Measurements from ENCODE around the gene MRGPRD.

The MRGPRD gene

GRCh38 chr11:68994161-68994893, 13.5 kb upstream of the MRGPRD start:
- Histone ChIP-seq H3K36me3 (ENCODE audit: control insufficient read depth in 2 of 2, insufficient read depth in 2 of 2, low read length in 2 of 2) (no peaks in the 10 kb centered on the region), H3K9me3 (ENCODE audit: control insufficient read depth in 2 of 2, low read length in 2 of 2) (no peaks in the 10 kb centered on the region), H3K9ac (ENCODE audit: low read depth in 1 of 2, low read length in 2 of 2) (no peak overlapping the region), H3K27ac (ENCODE audit: low read depth in 2 of 2, low read length in 2 of 2) (no peak overlapping the region), H3K27me3 (ENCODE audit: control insufficient read depth in 2 of 2, insufficient read depth in 2 of 2, low read length in 2 of 2) (peaks cover 3 to 19% of the 10 kb centered on the region in 2 donors), H3K4me3 (ENCODE audit: low read length in 2 of 2) (no peak overlapping the region), H3K4me1 (ENCODE audit: control insufficient read depth in 2 of 2, insufficient read depth in 2 of 2, low read length in 2 of 2) (no peaks in the 10 kb centered on the region)

GRCh38 chr11:68993546-68993945, 12.8 kb upstream of the MRGPRD start:
- Histone ChIP-seq H3K27me3 (ENCODE audit: control insufficient read depth in 2 of 2, insufficient read depth in 2 of 2, low read length in 2 of 2) (peaks cover 3 to 19% of the 10 kb centered on the region in 2 donors), H3K4me3 (ENCODE audit: low read length in 2 of 2) (no peak overlapping the region), H3K9ac (ENCODE audit: low read depth in 1 of 2, low read length in 2 of 2) (no peak overlapping the region), H3K36me3 (ENCODE audit: control insufficient read depth in 2 of 2, insufficient read depth in 2 of 2, low read length in 2 of 2) (no peaks in the 10 kb centered on the region), H3K9me3 (ENCODE audit: control insufficient read depth in 2 of 2, low read length in 2 of 2) (no peaks in the 10 kb centered on the region), H3K4me1 (ENCODE audit: control insufficient read depth in 2 of 2, insufficient read depth in 2 of 2, low read length in 2 of 2) (no peaks in the 10 kb centered on the region), H3K27ac (ENCODE audit: low read depth in 2 of 2, low read length in 2 of 2) (no peak overlapping the region)

DNA sequence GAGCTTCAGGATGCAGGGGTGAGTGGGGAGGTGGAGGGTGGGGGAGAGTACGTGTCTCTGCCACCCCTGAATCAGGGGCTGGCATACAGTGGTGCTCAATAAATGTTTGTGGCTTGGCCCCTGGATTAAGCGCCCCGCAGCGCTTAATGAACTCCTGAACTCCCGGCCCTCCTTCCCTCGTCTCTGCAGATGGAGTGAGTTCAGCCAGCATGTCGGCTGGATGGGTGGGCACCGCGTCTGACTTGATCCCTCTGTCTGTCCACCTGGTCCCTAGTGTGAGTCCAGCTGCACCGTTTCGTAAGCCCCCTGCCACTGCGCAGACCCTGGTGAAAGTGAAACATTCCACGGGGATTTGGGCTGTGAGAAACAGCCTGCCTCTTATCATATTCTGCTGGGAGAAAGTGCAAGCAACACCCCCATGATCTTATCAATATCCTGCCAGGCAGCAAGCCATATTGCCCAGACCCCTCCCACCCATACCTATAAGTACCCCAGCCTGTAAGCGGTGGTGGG, 12.0 kb upstream of the MRGPRD start:
- H3K4me1 ChIP-seq (ENCODE audit: control insufficient read depth in 2 of 2, insufficient read depth in 2 of 2, low read length in 2 of 2), result no peaks in the 10 kb centered on the region
- H3K27ac ChIP-seq (ENCODE audit: low read depth in 2 of 2, low read length in 2 of 2), result no peak overlapping the region
- H3K27me3 ChIP-seq (ENCODE audit: control insufficient read depth in 2 of 2, insufficient read depth in 2 of 2, low read length in 2 of 2), result peaks cover 3 to 19% of the 10 kb centered on the region in 2 donors

DNA sequence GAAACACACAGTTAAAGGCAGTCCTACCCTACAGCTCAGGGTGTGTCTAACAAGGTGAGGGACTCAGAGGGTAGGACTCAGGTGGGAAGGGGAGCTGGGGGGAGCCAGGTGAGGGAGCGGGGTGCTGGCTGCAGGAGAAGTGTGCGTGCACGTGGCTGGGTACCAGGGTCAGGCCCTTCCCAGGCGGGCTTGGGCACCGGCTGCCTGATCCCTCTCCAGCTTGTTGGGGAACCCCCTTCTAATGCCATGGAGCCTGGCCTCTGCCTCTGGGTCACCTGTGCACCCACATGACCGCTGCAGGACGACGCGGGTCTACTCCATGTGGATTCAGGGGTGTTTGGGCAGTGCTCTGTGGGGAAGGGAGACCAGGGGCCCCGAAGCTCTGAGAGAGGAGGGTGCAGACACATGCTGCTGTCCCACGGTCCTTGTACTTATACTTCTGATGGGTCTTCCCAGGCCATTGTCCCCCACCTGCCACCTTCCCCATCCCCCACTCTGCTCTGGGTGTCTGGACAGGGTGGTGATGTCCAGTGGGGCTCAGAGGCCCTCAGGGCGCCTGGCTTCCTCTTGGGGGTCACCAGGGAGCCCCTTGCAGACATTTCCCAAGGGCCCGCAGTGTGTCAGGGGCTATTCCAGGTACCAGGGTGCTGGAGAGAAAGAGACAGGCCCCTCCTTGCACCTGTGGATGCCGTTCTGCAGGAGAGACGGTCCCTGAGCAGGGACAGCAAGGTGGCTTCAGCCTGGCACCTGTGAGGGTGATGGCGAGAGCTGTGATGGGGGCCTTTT, 10.4 kb upstream of the MRGPRD start:
- H3K9me3 ChIP-seq (ENCODE audit: control insufficient read depth in 2 of 2, low read length in 2 of 2), result no peaks in the 10 kb centered on the region
- H3K4me3 ChIP-seq (ENCODE audit: low read length in 2 of 2), result no peak overlapping the region
- peaks cover 3 to 19% of the 10 kb centered on the region in 2 donors for H3K27me3 ChIP-seq (ENCODE audit: control insufficient read depth in 2 of 2, insufficient read depth in 2 of 2, low read length in 2 of 2)
- no peaks in the 10 kb centered on the region for H3K36me3 ChIP-seq (ENCODE audit: control insufficient read depth in 2 of 2, insufficient read depth in 2 of 2, low read length in 2 of 2)
- no peaks in the 10 kb centered on the region for H3K4me1 ChIP-seq (ENCODE audit: control insufficient read depth in 2 of 2, insufficient read depth in 2 of 2, low read length in 2 of 2)
- no peak overlapping the region for H3K27ac ChIP-seq (ENCODE audit: low read depth in 2 of 2, low read length in 2 of 2)
- no peak overlapping the region for H3K9ac ChIP-seq (ENCODE audit: low read depth in 1 of 2, low read length in 2 of 2)

More for the DNA sequence above, 12.0 kb upstream of the MRGPRD start:
- H3K9me3 ChIP-seq (ENCODE audit: control insufficient read depth in 2 of 2, low read length in 2 of 2), result no peaks in the 10 kb centered on the region
- no peaks in the 10 kb centered on the region for H3K36me3 ChIP-seq (ENCODE audit: control insufficient read depth in 2 of 2, insufficient read depth in 2 of 2, low read length in 2 of 2)
- H3K4me3 ChIP-seq (ENCODE audit: low read length in 2 of 2), result no peak overlapping the region
- H3K9ac ChIP-seq (ENCODE audit: low read depth in 1 of 2, low read length in 2 of 2), result no peak overlapping the region

- no peak overlapping the region for H3K27ac ChIP-seq (ENCODE audit: low read depth in 2 of 2, low read length in 2 of 2)
- no peaks in the 10 kb centered on the region for H3K9me3 ChIP-seq (ENCODE audit: control insufficient read depth in 2 of 2, low read length in 2 of 2)
- H3K36me3 ChIP-seq (ENCODE audit: control insufficient read depth in 2 of 2, insufficient read depth in 2 of 2, low read length in 2 of 2), result no peaks in the 10 kb centered on the region
- H3K4me3 ChIP-seq (ENCODE audit: low read length in 2 of 2), result no peak overlapping the region
- no peaks in the 10 kb centered on the region for H3K4me1 ChIP-seq (ENCODE audit: control insufficient read depth in 2 of 2, insufficient read depth in 2 of 2, low read length in 2 of 2)
- H3K9ac ChIP-seq (ENCODE audit: low read depth in 1 of 2, low read length in 2 of 2), result no peak overlapping the region
- peaks cover 3 to 19% of the 10 kb centered on the region in 2 donors for H3K27me3 ChIP-seq (ENCODE audit: control insufficient read depth in 2 of 2, insufficient read depth in 2 of 2, low read length in 2 of 2)
Observed at GRCh38 chr11:68989936-68990606, 9.3 kb upstream of the MRGPRD start.

DNA sequence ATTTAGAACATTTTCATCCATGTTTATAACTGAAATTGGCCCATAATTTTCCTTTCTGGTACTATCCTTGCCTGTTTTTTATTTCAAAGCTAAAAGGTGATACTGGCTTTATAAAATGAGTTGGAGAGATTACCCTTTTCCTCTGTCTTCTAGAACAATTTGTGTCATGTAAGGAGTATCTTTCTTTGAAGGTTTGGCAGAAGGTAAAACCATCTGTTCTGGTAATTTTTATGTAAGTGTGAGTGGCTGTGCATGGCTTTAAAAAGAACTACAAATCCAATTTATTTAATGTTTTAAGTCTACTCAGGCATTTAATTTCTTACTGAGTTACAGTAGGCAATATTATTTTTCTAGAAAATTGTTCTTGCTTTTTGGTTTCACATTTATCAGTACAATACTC, 7.7 kb upstream of the MRGPRD start:
- no peaks in the 10 kb centered on the region for H3K36me3 ChIP-seq (ENCODE audit: control insufficient read depth in 2 of 2, insufficient read depth in 2 of 2, low read length in 2 of 2)
- no peaks in the 10 kb centered on the region for H3K4me1 ChIP-seq (ENCODE audit: control insufficient read depth in 2 of 2, insufficient read depth in 2 of 2, low read length in 2 of 2)
- H3K9me3 ChIP-seq (ENCODE audit: control insufficient read depth in 2 of 2, low read length in 2 of 2), result no peaks in the 10 kb centered on the region
- peaks cover 3 to 17% of the 10 kb centered on the region in 2 donors for H3K27me3 ChIP-seq (ENCODE audit: control insufficient read depth in 2 of 2, insufficient read depth in 2 of 2, low read length in 2 of 2)
- no peak overlapping the region for H3K27ac ChIP-seq (ENCODE audit: low read depth in 2 of 2, low read length in 2 of 2)
- no peak overlapping the region for H3K9ac ChIP-seq (ENCODE audit: low read depth in 1 of 2, low read length in 2 of 2)
- H3K4me3 ChIP-seq (ENCODE audit: low read length in 2 of 2), result no peak overlapping the region

GRCh38 chr11:68987211-68987610, 6.4 kb upstream of the MRGPRD start:
- Histone ChIP-seq H3K27me3 (ENCODE audit: control insufficient read depth in 2 of 2, insufficient read depth in 2 of 2, low read length in 2 of 2) (peaks cover under 1 to 7% of the 10 kb centered on the region in 2 donors), H3K4me3 (ENCODE audit: low read length in 2 of 2) (no peak overlapping the region), H3K27ac (ENCODE audit: low read depth in 2 of 2, low read length in 2 of 2) (no peak overlapping the region)

GRCh38 chr11:68983801-68984200, 3.0 kb upstream of the MRGPRD start:
- H3K4me1 ChIP-seq (ENCODE audit: control insufficient read depth in 2 of 2, insufficient read depth in 2 of 2, low read length in 2 of 2), result no peaks in the 10 kb centered on the region
- no peak overlapping the region for H3K27ac ChIP-seq (ENCODE audit: low read depth in 2 of 2, low read length in 2 of 2)
- H3K9me3 ChIP-seq (ENCODE audit: control insufficient read depth in 2 of 2, low read length in 2 of 2), result no peaks in the 10 kb centered on the region
- no peaks in the 10 kb centered on the region for H3K27me3 ChIP-seq (ENCODE audit: control insufficient read depth in 2 of 2, insufficient read depth in 2 of 2, low read length in 2 of 2)
- H3K9ac ChIP-seq (ENCODE audit: low read depth in 1 of 2, low read length in 2 of 2), result no peak overlapping the region
- no peaks in the 10 kb centered on the region for H3K36me3 ChIP-seq (ENCODE audit: control insufficient read depth in 2 of 2, insufficient read depth in 2 of 2, low read length in 2 of 2)
- no peak overlapping the region for H3K4me3 ChIP-seq (ENCODE audit: low read length in 2 of 2)

More at GRCh38 chr11:68987211-68987610, 6.4 kb upstream of the MRGPRD start:
- Histone ChIP-seq H3K36me3 (ENCODE audit: control insufficient read depth in 2 of 2, insufficient read depth in 2 of 2, low read length in 2 of 2) (no peaks in the 10 kb centered on the region), H3K9ac (ENCODE audit: low read depth in 1 of 2, low read length in 2 of 2) (no peak overlapping the region), H3K9me3 (ENCODE audit: control insufficient read depth in 2 of 2, low read length in 2 of 2) (no peaks in the 10 kb centered on the region), H3K4me1 (ENCODE audit: control insufficient read depth in 2 of 2, insufficient read depth in 2 of 2, low read length in 2 of 2) (no peaks in the 10 kb centered on the region)

DNA sequence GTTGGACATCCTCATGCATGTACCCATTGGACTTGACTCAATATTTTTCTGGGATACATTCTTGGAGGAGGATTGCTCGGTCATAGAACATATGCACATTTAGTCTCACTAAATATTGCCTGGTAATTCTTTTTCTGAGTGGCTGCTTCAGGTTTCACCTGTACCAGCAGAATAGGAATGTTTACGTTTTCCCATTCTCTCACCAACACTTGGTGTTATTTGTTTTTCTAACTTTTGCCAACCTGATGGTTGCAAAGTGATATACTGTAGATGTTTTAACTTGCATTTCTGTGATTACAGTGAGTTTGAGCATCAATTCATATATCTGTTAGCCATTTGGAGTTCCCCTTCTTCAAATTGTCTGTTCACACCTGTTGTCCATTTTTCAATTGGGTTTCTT, 1.3 kb upstream of the MRGPRD start:
- H3K27ac ChIP-seq (ENCODE audit: low read depth in 2 of 2, low read length in 2 of 2), result no peak overlapping the region
- H3K9ac ChIP-seq (ENCODE audit: low read depth in 1 of 2, low read length in 2 of 2), result no peak overlapping the region
- no peak overlapping the region for H3K4me3 ChIP-seq (ENCODE audit: low read length in 2 of 2)
- H3K27me3 ChIP-seq (ENCODE audit: control insufficient read depth in 2 of 2, insufficient read depth in 2 of 2, low read length in 2 of 2), result peaks cover 0 to 2% of the 10 kb centered on the region in 2 donors
- no peaks in the 10 kb centered on the region for H3K4me1 ChIP-seq (ENCODE audit: control insufficient read depth in 2 of 2, insufficient read depth in 2 of 2, low read length in 2 of 2)
- no peaks in the 10 kb centered on the region for H3K36me3 ChIP-seq (ENCODE audit: control insufficient read depth in 2 of 2, insufficient read depth in 2 of 2, low read length in 2 of 2)
- no peaks in the 10 kb centered on the region for H3K9me3 ChIP-seq (ENCODE audit: control insufficient read depth in 2 of 2, low read length in 2 of 2)
